ENCODE data around the gene MARVELD3.
"Not testable (repeated sequence)": the region's sequence is repeated elsewhere in the genome, so short reads cannot be mapped to it uniquely, and the experiment has no call there.

MARVELD3 gene

GRCh38 chr16:71672803-71673581 lies 47.0 kb downstream of the MARVELD3 start:
- DNase-seq, result no peak

- DNase-seq, result no peak
Measured at GRCh38 chr16:71673582-71673973, 47.6 kb downstream of the MARVELD3 start.

- DNase-seq, result no peak
Measured at GRCh38 chr16:71674229-71674628, 48.2 kb downstream of the MARVELD3 start.

- no peak for DNase-seq
Measured at GRCh38 chr16:71675380-71675779, 49.4 kb downstream of the MARVELD3 start.

GRCh38 chr16:71676236-71676635 lies 50.3 kb downstream of the MARVELD3 start:
- no peak for DNase-seq

- no peak for DNase-seq
Measured at GRCh38 chr16:71681360-71681759, 55.4 kb downstream of the MARVELD3 start.

GRCh38 chr16:71684280-71684679 lies 58.3 kb downstream of the MARVELD3 start:
- not testable (repeated sequence) for DNase-seq
